Measurements from ENCODE around the gene TBC1D7. TPM values are rescaled to one million over a fixed set of nuclear protein-coding genes. Genes with fewer than 3 reads are reported as not detected.

TBC1D7 gene
- total RNA-seq, 1 experiment from 2014 or later = 18.5 TPM

GRCh38 chr6:13272131-13273046 lies 55.9 kb downstream of the TBC1D7 start:
- Histone ChIP-seq H3K4me2 (ENCODE audit: low read length) (no peak overlapping the region), H3K4me1 (ENCODE audit: insufficient read depth, low read length) (no peaks in the 10 kb centered on the region), H3K79me2 (ENCODE audit: low read length) (no peaks in the 10 kb centered on the region), H3K27me3 (ENCODE audit: low read length) (0 out of 2 replicates have a peak, but pooled peaks cover 4% of the 10 kb centered on the region), H3K4me3 (ENCODE audit: low read length) (no peak overlapping the region), H3K27ac (ENCODE audit: low read length) (no peak overlapping the region), H3K36me3 (ENCODE audit: low read depth, low read length) (no peaks in the 10 kb centered on the region), H3K9me3 (ENCODE audit: low read length) (no peaks in the 10 kb centered on the region), H3F3A (ENCODE audit: low read length, unreplicated experiment) (no peaks in the 10 kb centered on the region), H3K9ac (ENCODE audit: low read length) (no peak overlapping the region), H4K20me1 (ENCODE audit: low read length) (no peaks in the 10 kb centered on the region), H2AFZ (ENCODE audit: low read length) (no peak overlapping the region), H3K9me2 (replicated peaks; ENCODE audit: low read length) (no peaks in the 10 kb centered on the region)
- CTCF ChIA-PET = no interaction called here
- DNase-seq (no peak), ATAC-seq (no peak)
- intact Hi-C loops (cut with micrococcal nuclease) = no loop called here
- POLR2A ChIA-PET (ENCODE audit: unreplicated experiment) = no interaction called here
- TF ChIP-seq EZH2 (IDR thresholded peaks at IDR 0.05; ENCODE audit: low read length, unreplicated experiment) = no peak
- no peak for TF ChIP-seq CTCF (conservative IDR thresholded peaks at IDR 0.05; ENCODE audit: low read depth, low read length)
- no peak for TF ChIP-seq EZH2phosphoT487 (IDR thresholded peaks at IDR 0.05; ENCODE audit: borderline replicate concordance, low read length)
- no TSS peak for BruUV-seq (replicated peaks)

- POLR2A ChIA-PET (ENCODE audit: unreplicated experiment) = interaction anchor here (0.7 kb wide), 1 partner anchor 64 kb away, joined by 3 read pairs; no protein-coding TSS in a partner anchor
- Histone ChIP-seq H3K4me3 (ENCODE audit: low read length) (no peak overlapping the region), H3K9ac (ENCODE audit: low read length) (no peak overlapping the region), H3K27me3 (ENCODE audit: low read length) (0 out of 2 replicates have a peak, but pooled peaks cover 4% of the 10 kb centered on the region), H3K4me1 (ENCODE audit: insufficient read depth, low read length) (no peaks in the 10 kb centered on the region), H3K27ac (ENCODE audit: low read length) (no peak overlapping the region), H3K36me3 (ENCODE audit: low read depth, low read length) (no peaks in the 10 kb centered on the region), H4K20me1 (ENCODE audit: low read length) (no peaks in the 10 kb centered on the region), H3K9me2 (replicated peaks; ENCODE audit: low read length) (no peaks in the 10 kb centered on the region), H3K4me2 (ENCODE audit: low read length) (no peak overlapping the region), H3K9me3 (ENCODE audit: low read length) (no peaks in the 10 kb centered on the region), H3F3A (ENCODE audit: low read length, unreplicated experiment) (no peaks in the 10 kb centered on the region), H3K79me2 (ENCODE audit: low read length) (no peaks in the 10 kb centered on the region), H2AFZ (ENCODE audit: low read length) (no peak overlapping the region)
- TF ChIP-seq EZH2 (IDR thresholded peaks at IDR 0.05; ENCODE audit: low read length, unreplicated experiment) (no peak), CTCF (conservative IDR thresholded peaks at IDR 0.05; ENCODE audit: low read depth, low read length) (no peak), EZH2phosphoT487 (IDR thresholded peaks at IDR 0.05; ENCODE audit: borderline replicate concordance, low read length) (no peak)
- BruUV-seq (replicated peaks) = no TSS peak
- ATAC-seq = no peak
- CTCF ChIA-PET = no interaction called here
- intact Hi-C loops (cut with micrococcal nuclease) = no loop called here
- peak; percentile 71 for DNase-seq
These were observed 59.3 kb downstream of the TBC1D7 start for GRCh38 chr6:13268913-13269518.

All from PC-3 (cell line).